Vagina (tissue), 2 donors: ENCODE measurements around the gene FBRSL1. TPM values are rescaled to one million over a fixed set of nuclear protein-coding genes. Genes with fewer than 3 reads are reported as not detected.
A peak's percentile ranks its signal among the peaks of the same experiment; 100 is the strongest.

Source experiments
- DNase-seq, 2 donors: peaks; one replicate each; pipeline ENCODE4 v3.0.0-alpha.2; 2017; ENCODE audit errors: extremely low spot score in 2 of 2
- H3K27ac ChIP-seq: fragments of 200-600 bp; sonication (generic); one replicate; pipeline ENCODE4 v1.5.1; 2019
- H3K27me3 ChIP-seq: fragments of 200-600 bp; sonication (generic); one replicate; pipeline ENCODE4 v1.5.1; 2019
- H3K36me3 ChIP-seq, 2 donors: fragments of 200-600 bp; sonication (generic); one replicate each; pipeline ENCODE4 v1.5.1; 2017 to 2019
- H3K4me1 ChIP-seq: fragments of 200-600 bp; sonication (generic); one replicate; pipeline ENCODE4 v1.5.1; 2019
- H3K4me3 ChIP-seq, 2 donors: fragments of 200-600 bp; sonication (generic); 1 replicate in 1 of 2; 2 replicates in 1 of 2; pipeline ENCODE4 v1.5.1; 2016 to 2019
- H3K9me3 ChIP-seq: fragments of 200-600 bp; sonication (generic); one replicate; pipeline ENCODE4 v1.5.1; 2019
- POLR2A ChIP-seq, 2 donors: fragments of 450-650 bp; IDR thresholded peaks; one replicate each; pipeline ENCODE4 v1.6.1; 2017; ENCODE audit warnings: antibody characterized with exemption in 2 of 2, mild to moderate bottlenecking in 2 of 2, moderate library complexity in 2 of 2
- POLR2AphosphoS5 ChIP-seq, 2 donors: sonication (generic); formaldehyde crosslinking; IDR thresholded peaks; one replicate each; pipeline ENCODE4 v1.9.0; 2017; ENCODE audit warnings: antibody characterized with exemption in 2 of 2, mild to moderate bottlenecking in 2 of 2, low read depth in 1 of 2; ENCODE audit not compliant: insufficient read depth in 1 of 2
- intact Hi-C: fragments of 100-400 bp; cut with DNase I; formaldehyde crosslinking; loops from one replicate; pipeline ENCODE4 v1.15.1; 2023
- total RNA-seq: library from RNA; depleted of rRNA; stranded (reverse); fragments of >200 nt; gene quantifications from one replicate; pipeline ENCODE4 v1.2.3, GENCODE V29; 2016
- TF ChIP-seq, protein P1 (sequence below), 3 experiments: fragments of 450-650 bp in 2 of 3; fragments of 200-600 bp in 1 of 3; sonication (generic) in 1 of 3; IDR thresholded peaks; one replicate each; pipeline ENCODE4 v1.5.1; 2017 to 2019; ENCODE audit warnings: antibody characterized with exemption in 3 of 3, mild to moderate bottlenecking in 2 of 3, moderate library complexity in 2 of 3

FBRSL1 gene
- total RNA-seq, 1 donor from 2014 or later, result 11.0 TPM

DNA sequence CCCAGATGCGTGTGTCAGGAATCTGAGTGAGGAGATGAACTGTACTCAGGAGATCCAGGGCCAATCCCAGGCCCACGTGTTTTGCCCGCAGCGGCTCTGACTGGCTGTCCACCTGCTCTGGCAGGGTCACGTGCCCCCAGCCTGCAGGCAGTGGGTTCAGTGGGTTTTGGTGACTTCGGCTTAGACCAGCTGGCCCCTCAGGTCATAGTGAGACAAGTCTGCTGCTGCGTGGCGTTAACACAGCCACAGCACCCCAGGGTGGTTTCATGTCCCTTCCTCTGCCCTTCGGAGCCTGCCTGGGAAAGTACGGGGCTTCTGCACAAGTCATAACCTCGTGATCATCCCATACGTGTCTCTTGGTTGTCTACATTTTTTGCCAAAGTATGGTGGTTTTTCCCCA, 2.6 kb downstream of the FBRSL1 start:
- intact Hi-C loops, result loop anchor here (5.0 kb wide), 1 partner anchor 600 kb away; the partner anchor contains the start of gene ULK1
- no peak overlapping the region for H3K27ac ChIP-seq
- DNase-seq, result no peak
- peak overlapping the region in 1 of 2 donors; percentile 72 for H3K4me3 ChIP-seq
- peaks cover 82% of the 10 kb centered on the region for H3K4me1 ChIP-seq
- TF ChIP-seq POLR2AphosphoS5 (IDR thresholded peaks at IDR 0.05; ENCODE audit: insufficient read depth in 1 of 2, low read depth in 1 of 2), result no peak
- no peaks in the 10 kb centered on the region for H3K36me3 ChIP-seq
- no peaks in the 10 kb centered on the region for H3K27me3 ChIP-seq
- no peaks in the 10 kb centered on the region for H3K9me3 ChIP-seq

DNA sequence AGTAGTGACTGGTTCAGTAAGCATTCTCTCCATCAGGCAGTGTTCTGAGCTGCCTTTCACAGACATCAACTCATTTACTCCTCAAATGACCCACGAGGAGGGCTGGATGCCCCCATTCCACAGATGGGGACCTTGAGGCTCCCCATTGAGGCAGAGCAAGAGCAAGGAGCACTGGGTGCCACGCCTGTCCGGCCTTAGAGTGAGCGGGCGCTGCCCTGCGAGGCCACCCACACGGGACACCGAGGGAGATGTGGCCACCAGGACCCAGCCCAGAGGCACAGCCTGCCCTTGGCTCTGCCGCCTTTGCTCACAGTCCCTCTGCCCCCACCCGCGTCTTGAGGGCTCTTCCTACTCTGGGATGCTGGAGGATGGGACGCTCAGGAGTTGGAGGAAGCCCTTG, 3.0 kb downstream of the FBRSL1 start:
- TF ChIP-seq POLR2A (IDR thresholded peaks at IDR 0.05) (no peak), POLR2AphosphoS5 (IDR thresholded peaks at IDR 0.05; ENCODE audit: insufficient read depth in 1 of 2, low read depth in 1 of 2) (no peak)
- TF ChIP-seq, protein P1, sequence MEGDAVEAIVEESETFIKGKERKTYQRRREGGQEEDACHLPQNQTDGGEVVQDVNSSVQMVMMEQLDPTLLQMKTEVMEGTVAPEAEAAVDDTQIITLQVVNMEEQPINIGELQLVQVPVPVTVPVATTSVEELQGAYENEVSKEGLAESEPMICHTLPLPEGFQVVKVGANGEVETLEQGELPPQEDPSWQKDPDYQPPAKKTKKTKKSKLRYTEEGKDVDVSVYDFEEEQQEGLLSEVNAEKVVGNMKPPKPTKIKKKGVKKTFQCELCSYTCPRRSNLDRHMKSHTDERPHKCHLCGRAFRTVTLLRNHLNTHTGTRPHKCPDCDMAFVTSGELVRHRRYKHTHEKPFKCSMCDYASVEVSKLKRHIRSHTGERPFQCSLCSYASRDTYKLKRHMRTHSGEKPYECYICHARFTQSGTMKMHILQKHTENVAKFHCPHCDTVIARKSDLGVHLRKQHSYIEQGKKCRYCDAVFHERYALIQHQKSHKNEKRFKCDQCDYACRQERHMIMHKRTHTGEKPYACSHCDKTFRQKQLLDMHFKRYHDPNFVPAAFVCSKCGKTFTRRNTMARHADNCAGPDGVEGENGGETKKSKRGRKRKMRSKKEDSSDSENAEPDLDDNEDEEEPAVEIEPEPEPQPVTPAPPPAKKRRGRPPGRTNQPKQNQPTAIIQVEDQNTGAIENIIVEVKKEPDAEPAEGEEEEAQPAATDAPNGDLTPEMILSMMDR (IDR thresholded peaks at IDR 0.05), result no peak
- intact Hi-C loops, result loop anchor here (5.0 kb wide), 1 partner anchor 601 kb away; the partner anchor contains the start of gene ULK1
- H3K4me1 ChIP-seq, result peaks cover 87% of the 10 kb centered on the region

DNA sequence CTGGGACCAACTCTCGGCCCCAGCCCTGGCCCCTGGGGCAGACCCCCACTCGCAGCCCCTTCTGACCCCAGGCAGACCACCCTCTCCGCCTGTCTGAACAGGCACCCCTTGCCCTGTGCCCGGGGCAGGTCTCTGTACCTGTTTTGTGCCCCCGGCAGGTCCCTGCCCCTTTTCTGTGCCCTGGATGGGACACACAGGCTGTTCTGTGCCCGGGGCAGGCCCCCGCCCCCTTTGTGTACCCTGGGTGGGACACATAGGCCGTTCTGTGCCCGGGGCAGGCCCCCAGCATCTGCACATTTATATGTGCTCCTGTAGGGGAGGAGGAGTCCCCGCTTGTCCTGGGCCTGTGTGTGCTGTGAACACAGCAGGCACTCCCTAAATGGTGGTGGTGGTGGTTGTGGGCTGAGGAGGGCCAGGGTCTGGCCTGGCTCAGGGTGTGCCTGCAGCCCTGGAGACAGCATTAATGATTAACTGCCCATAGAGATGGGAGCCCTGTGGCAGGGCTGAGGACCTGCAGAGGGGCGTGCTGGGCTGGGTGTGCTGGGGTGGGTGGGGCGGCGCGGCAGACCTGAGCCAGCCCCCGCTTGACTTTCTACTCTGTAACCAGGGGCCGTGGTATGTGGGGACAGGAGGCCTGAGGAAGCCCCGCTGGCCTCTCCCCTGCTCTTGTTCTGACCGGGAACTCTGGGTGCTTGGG, 3.7 kb downstream of the FBRSL1 start:
- intact Hi-C loops, result loop anchor here (5.0 kb wide), 1 partner anchor 601 kb away; the partner anchor contains the start of gene ULK1
- Histone ChIP-seq H3K36me3 (no peaks in the 10 kb centered on the region), H3K4me1 (peaks cover 88% of the 10 kb centered on the region), H3K4me3 (peak overlapping the region in 1 of 2 donors; percentile 4), H3K9me3 (no peaks in the 10 kb centered on the region), H3K27ac (no peak overlapping the region), H3K27me3 (no peaks in the 10 kb centered on the region)
- TF ChIP-seq, protein P1 (IDR thresholded peaks at IDR 0.05), result no peak
- TF ChIP-seq POLR2AphosphoS5 (IDR thresholded peaks at IDR 0.05; ENCODE audit: insufficient read depth in 1 of 2, low read depth in 1 of 2) (no peak), POLR2A (IDR thresholded peaks at IDR 0.05) (no peak)
- DNase-seq, result no peak

More for the DNA sequence above, 3.0 kb downstream of the FBRSL1 start:
- Histone ChIP-seq H3K27ac (no peak overlapping the region), H3K9me3 (no peaks in the 10 kb centered on the region), H3K27me3 (no peaks in the 10 kb centered on the region), H3K36me3 (no peaks in the 10 kb centered on the region), H3K4me3 (peak overlapping the region in 1 of 2 donors; percentile 4)
- DNase-seq, result no peak

DNA sequence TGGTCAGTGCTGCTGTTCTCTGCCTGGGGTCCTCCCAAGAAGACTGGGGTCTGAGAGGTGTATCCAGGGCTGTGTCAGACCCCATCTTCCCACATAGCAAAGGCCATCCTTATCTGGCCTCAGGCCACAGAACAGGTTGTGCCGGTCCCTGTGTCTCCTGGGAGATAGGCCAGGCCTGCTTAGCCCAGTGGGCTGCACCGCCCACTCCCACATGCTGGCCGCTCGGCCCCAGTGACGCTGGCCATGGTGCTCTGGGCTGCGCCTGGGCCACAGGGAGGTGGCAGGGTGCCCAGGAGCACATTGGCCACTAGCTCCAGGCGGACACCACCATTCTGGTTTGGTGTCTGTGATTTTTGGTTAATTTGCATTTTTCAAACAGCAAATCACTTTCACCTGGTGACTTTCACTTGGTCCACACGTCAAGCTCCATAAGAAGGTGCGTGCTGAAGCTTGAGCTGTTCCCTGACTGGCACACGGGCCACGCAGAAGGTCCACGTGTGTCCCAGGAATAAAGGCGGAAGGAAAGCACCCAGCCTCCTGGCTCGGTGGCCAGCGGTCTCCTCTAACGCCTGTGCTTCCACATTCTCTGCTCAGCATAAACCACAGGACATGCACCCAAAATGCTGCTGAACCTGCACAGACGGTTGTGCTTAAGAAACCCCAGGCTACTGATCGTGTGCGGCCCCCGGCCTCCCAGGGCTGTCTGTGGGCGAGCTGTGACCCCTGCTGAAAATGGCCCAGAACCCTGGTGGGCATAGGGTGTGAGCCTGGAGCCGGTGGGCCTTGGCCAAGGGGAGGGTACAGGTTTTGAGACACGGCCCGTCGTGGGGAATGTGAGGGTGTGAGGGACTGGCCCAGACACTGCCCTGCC, 4.6 kb downstream of the FBRSL1 start:
- Histone ChIP-seq H3K4me1 (peaks cover 89% of the 10 kb centered on the region), H3K36me3 (no peaks in the 10 kb centered on the region), H3K27ac (no peak overlapping the region), H3K9me3 (no peaks in the 10 kb centered on the region), H3K4me3 (no peak overlapping the region), H3K27me3 (no peaks in the 10 kb centered on the region)
- DNase-seq, result no peak
- TF ChIP-seq POLR2A (IDR thresholded peaks at IDR 0.05) (no peak), POLR2AphosphoS5 (IDR thresholded peaks at IDR 0.05; ENCODE audit: insufficient read depth in 1 of 2, low read depth in 1 of 2) (no peak)
- TF ChIP-seq, protein P1 (IDR thresholded peaks at IDR 0.05), result no peak
- intact Hi-C loops, result loop anchor here (5.0 kb wide), 1 partner anchor 602 kb away; the partner anchor contains the start of gene ULK1

DNA sequence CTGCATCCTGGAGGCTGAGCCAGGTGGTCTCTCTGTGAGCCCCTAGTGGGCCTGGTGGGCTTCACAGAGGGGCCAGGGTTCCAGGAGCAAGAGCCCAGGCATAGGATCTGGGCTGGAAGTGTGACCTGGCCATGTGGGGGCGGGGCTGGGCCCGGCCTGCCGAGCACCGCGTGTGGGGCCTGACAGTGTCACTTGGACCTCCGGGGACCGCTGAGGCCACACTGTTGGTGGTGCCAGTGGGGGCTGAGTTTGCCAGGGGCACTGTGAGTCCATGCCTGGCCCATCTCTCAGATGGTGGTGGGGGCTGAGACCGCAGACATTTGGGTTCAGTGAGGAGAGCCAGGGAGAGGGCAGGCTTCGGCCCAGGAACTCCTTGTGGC, 5.2 kb downstream of the FBRSL1 start:
- H3K4me3 ChIP-seq, result no peak overlapping the region
- no peak overlapping the region for H3K27ac ChIP-seq
- no peaks in the 10 kb centered on the region for H3K9me3 ChIP-seq
- TF ChIP-seq, protein P1 (IDR thresholded peaks at IDR 0.05), result no peak
- no peak for TF ChIP-seq POLR2AphosphoS5 (IDR thresholded peaks at IDR 0.05; ENCODE audit: insufficient read depth in 1 of 2, low read depth in 1 of 2)
- no peak for TF ChIP-seq POLR2A (IDR thresholded peaks at IDR 0.05)
- no peaks in the 10 kb centered on the region for H3K27me3 ChIP-seq
- intact Hi-C loops, result no loop called here
- no peaks in the 10 kb centered on the region for H3K36me3 ChIP-seq
- peaks cover 95% of the 10 kb centered on the region for H3K4me1 ChIP-seq
- no peak for DNase-seq
